Central memory CD4-positive, alpha-beta T cell (primary cell): Measurements from ENCODE around the gene GJB6.

Source experiments
- DNase-seq: peaks from one replicate; pipeline ENCODE4 v3.0.0; 2022

GJB6 gene

DNA sequence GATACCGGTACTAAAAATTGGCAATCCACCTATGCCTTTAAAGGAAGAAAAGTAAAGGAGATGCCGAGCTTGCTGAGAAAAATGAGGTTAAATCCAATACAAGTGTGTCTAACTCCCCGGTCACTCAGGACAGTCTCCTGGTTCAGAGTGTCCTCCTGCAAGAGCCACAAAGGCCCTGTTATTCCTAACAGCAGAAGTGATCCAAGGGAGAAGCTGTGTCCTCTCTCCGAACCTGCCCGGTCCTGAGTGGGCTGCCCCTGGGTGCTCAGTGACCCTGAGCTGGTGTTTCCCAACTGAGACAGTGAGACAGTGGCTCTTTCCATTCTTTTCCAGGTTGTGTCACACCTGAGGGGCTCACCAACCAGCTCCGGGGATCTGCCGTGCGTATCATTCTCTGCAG, 4.8 kb downstream of the GJB6 start:
- no peak for DNase-seq

DNA sequence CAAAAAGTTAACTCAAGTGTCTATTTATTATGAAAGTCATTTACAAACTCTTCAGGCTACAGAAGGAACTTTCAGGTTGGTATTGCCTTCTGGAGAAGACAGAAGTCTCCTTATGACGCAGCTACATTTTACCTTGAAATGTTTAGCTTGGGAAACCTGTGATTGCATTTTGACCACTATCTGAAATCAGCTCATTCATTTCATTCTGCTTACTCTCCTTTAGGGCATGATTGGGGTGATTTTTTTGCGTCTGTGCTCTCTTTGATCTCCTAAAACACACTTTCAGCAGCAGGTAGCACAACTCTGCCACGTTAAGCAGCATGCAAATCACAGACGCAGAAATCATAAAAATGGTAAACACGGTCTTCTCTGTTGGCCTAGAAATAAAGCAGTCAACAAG, 9.6 kb downstream of the GJB6 start:
- DNase-seq: no peak

DNA sequence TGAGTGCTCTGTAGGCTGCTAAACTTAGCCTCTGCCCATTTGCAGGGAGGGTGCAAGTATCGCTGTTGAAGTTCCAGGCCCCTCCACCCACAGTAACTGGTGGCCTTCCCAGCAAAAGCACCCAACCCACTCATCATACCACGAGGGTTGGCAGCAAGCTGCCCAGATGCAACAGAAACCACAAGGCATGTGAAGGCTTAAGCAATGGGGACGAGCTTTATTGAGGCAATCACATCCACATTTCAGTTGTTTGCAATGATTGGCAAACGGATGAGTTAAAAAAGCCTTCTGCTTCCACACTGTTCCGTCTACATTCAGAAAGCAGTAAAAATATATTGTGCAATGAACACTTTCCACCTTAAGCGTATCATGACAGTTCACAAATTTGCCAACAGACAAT, 10.3 kb downstream of the GJB6 start:
- DNase-seq: no peak

DNA sequence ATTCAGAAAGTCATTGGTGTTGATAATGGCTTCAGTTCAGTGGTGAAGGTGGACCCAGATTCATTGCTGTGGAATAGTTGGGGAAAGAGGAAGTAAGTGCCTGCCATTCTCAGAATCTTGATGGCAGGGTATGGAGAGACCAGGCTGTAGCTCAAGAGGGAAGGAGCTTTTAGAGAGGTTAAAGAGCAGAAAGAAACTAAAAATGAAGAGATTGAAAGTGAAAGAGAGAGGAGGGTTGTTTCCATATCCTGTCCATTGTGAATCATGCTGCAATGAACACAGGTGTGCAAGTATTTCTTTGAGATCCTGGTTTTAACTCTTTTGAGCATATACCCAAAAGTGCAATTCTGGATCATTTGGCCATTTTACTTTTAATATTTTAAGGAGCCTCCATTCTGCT, 12.5 kb downstream of the GJB6 start:
- DNase-seq: no peak

- no peak for DNase-seq
These were observed 15.0 kb downstream of the GJB6 start for GRCh38 chr13:20217168-20217567.

DNA sequence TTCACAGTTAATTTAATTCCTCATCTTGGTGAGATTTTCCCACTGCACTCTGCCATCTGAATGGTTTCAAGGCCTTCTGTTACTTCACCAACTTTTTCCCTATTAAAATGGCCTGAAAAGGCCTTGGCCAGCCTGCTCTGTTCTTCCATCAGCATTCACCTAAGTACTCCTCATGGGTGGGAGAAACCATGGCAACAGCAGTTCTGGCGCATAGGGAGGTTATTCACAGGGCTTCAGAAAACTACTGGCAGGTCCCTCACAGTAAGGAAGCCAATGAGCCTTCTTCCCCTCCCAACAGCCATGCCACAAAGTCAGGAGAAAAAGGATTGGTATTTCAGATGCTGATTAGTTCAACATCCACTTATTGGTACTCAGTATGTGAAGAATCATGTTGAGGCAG, 22.2 kb downstream of the GJB6 start:
- DNase-seq: no peak

- no peak for DNase-seq
These were observed 25.4 kb downstream of the GJB6 start for GRCh38 chr13:20206698-20207235.

DNA sequence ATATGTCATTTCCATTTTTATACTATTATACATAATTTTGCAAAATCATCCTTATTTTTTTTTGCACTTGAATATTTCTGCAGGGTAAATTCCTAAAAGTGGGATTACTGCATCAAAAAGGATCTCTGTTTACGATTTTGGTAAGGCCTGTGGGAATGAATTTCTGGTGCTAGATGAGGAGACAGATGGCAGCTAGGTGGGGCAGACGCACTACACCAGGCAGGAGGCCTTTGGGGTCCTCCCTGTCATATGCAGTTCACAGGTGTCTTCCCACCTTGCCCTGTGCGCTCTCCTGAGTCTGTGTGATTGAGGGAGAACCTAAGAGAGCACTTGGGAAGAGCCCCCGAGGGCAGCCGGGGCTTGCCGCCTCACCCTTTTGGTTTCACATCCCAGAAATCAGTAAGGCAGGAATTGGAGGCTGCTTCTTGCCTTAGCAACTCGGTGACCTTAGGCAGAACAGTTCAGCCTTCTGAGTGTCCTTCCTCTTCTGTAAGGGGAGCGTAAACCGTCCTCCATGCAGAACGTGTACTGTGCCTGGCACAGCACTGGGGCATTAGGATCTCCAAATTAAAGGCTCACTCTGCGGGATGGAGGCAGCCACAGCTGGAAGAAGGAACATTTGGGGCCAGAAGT, 25.9 kb downstream of the GJB6 start:
- no peak for DNase-seq

- DNase-seq: no peak
These were observed 33.3 kb downstream of the GJB6 start for GRCh38 chr13:20198781-20199180.

DNA sequence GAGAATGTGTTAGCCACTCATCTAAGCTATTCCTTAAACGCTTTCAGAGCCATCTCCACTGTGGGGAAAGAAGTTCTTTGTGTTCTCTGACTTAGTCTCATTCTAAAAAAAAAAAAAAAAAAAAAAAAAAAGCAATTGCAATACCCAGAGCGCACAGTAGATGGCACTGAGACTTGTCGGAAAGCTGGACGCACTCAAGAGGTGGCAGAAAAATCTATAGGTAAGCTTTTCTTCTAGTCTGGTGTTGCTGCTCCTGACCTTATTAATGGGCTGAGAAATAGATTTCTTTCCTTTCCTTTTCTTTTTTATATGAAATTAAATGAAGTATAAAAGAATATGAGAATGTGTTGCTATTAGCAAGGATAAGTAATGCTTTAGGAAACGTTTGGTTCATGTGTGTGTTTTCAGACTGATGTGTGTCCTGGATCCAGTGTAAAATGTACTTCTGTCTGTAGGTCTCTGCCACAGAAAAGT, 34.7 kb downstream of the GJB6 start:
- peak; percentile 41 for DNase-seq

GRCh38 chr13:20195801-20196200, 36.3 kb downstream of the GJB6 start:
- DNase-seq: no peak

GRCh38 chr13:20193907-20194631, 38.0 kb downstream of the GJB6 start:
- DNase-seq: no peak

DNA sequence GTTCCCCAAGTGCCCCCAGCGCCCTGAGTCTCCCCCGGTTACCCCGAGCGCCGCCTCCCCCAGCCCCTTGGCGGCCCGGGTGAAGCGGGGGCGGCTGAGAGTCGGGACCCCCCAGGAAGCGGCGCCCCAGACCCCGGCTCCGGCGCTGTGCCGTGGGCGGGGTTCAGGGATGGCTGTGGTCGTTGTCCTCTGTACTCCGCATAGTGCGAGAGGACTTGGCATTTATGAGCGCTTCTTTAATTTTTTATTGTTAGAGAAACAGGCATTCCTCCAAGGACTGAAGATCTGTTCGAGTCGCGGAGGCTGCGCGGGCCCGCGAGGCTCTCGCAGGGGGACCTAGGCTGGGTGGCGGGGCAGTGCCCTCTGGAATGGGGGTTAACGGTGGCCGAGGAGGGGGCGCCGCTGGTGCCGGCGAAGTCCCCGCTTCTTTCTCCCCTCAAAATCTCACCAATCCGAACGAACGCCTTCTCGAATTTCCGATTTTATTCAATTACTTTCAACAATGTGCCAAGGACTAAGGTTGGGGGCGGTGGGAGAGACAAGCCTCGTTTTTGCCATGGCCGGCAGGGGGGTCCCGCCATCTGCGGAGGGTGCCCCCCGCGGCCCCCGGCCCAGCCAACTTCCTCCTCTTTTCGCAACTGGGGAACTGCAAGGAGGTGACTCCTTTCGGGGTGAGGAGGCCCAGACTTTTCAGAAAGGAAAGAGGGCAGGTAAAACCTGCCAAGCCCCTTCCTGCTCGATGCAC, 38.8 kb downstream of the GJB6 start:
- DNase-seq: no peak

- DNase-seq: no peak
These were observed 39.3 kb downstream of the GJB6 start, which contains the start of gene GJB2 for GRCh38 chr13:20192836-20193161. TSS of gene GJB2 (minus strand) at chr13:20192938. CDS start at chr13:20189581, 3,357 bp downstream.

DNA sequence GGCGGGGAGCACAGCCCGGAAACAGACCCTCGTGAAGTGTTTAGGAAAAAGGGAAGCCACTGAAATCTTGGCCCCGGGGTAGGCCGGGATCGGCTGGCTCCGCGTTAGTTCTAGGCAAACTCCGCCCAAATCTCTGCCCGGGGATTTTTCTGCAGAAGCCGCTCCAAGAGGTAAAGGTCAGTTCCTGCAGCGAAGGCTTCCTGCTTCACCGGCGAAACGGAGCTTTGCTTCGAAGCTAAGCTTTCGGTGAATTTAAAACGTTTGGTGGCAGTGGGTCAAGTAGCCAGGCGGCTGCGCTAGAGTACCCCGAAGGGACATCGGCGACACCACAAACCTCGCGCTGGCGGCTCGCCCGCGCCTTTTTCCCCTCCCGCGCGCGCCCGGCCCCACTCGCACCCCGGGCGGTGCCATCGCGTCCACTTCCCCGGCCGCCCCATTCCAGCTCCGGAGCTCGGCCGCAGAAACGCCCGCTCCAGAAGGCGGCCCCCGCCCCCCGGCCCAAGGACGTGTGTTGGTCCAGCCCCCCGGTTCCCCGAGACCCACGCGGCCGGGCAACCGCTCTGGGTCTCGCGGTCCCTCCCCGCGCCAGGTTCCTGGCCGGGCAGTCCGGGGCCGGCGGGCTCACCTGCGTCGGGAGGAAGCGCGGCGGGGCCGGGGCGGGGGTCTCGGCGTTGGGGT, 39.8 kb downstream of the GJB6 start:
- no peak for DNase-seq

- DNase-seq: no peak
These were observed 40.6 kb downstream of the GJB6 start for GRCh38 chr13:20191311-20192157.

DNA sequence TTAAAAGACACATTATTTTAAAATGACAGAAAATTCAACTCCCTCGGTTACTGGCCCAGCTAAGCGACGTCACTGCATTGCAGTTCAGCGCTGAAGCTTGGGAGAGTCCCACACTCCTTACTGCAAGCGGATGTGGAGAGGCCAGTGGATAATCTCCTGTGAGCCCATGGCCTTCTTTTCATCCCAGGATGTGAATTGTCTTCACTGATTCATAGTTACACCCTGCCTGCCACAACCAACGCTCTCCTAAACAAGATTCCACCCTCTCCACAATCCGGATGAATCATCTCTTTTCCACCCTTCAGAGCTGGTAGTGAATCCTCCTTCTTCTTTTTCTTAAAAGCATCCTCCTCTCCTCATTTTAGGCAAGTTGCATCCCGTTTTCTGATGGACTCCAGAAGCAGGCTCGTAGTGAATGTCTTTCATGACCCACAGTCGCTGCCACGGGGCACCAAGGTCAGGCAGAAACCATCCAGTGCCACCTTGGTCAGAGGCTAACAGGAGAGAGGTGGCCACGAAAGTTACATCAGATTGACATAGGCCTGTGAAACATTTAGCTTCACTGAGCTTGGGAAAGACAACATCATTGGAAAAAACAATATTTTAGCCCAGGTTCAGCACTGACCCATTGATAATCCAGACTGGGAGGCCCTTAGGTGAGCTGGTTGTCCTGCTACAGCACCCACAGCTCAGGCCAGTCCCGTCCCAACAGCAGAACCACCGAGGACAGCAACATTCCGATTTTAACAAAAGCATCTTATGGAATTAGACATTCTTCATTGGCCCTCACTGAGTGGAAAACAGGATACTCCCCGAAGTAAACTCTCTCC, 41.4 kb downstream of the GJB6 start:
- no peak for DNase-seq

DNA sequence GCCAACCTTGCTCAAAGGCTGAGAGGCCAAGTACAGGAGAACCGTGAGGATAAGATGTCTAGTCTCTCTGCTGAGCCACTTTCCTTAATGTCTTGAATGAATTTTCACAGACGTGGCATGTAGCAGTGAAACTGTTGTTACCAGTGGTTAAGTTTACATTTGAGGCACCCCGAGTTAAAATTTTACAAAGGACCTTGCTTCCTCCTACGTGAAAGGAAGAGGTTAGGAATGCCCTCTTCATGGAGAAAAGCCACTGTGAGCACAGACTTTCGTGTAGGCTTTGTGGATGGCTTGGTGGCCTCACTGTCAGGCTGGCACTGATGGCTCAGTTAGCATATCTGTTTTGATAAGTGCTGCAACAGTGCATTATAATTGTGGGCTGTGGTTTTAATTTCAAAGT, 42.0 kb downstream of the GJB6 start:
- no peak for DNase-seq

- no peak for DNase-seq
These were observed 43.2 kb downstream of the GJB6 start for GRCh38 chr13:20188667-20189553.

GRCh38 chr13:20186771-20187170, 45.3 kb downstream of the GJB6 start:
- DNase-seq: no peak
